ENCODE results near the gene SRMS. TPM values are rescaled to one million over a fixed set of nuclear protein-coding genes. Genes with fewer than 3 reads are reported as not detected.

The SRMS gene
- polyA plus RNA-seq, 6 donors from 2014 or later, result not detected

- H3K27ac Mint-ChIP-seq, result peak overlapping the region in 1 of 6 donors; percentile 74
Measured at GRCh38 chr20:63542031-63542559, 5.5 kb downstream of the SRMS start.

GRCh38 chr20:63541371-63541770 is 6.2 kb downstream of the SRMS start:
- H3K4me3 Mint-ChIP-seq, result no peak overlapping the region
- no peaks in the 10 kb centered on the region for H3K27me3 Mint-ChIP-seq
- no peaks in the 10 kb centered on the region for H3K9me3 Mint-ChIP-seq
- DNase-seq, result no peak
- peaks cover 25 to 55% (median 33%) of the 10 kb centered on the region in 3 donors for H3K4me1 Mint-ChIP-seq
- ATAC-seq (ENCODE audit: low read depth in 2 of 2), result no peak
- H3K36me3 Mint-ChIP-seq, result no peaks in the 10 kb centered on the region
- H3K27ac Mint-ChIP-seq, result peak overlapping the region in 1 of 6 donors; percentile 24

More at GRCh38 chr20:63542031-63542559, 5.5 kb downstream of the SRMS start:
- Mint-ChIP-seq H3K4me3 (peak overlapping the region in 2 of 8 donors; percentile 16 to 54), H3K36me3 (no peaks in the 10 kb centered on the region), H3K27me3 (no peaks in the 10 kb centered on the region), H3K4me1 (peaks cover 25 to 53% (median 29%) of the 10 kb centered on the region in 3 donors), H3K9me3 (no peaks in the 10 kb centered on the region)
- DNase-seq, result no peak
- no peak for ATAC-seq (ENCODE audit: low read depth in 2 of 2)

- Mint-ChIP-seq H3K27ac (peak overlapping the region in 1 of 6 donors; percentile 13), H3K9me3 (no peaks in the 10 kb centered on the region), H3K4me1 (peaks cover 20 to 52% (median 35%) of the 10 kb centered on the region in 3 donors), H3K27me3 (no peaks in the 10 kb centered on the region), H3K36me3 (no peaks in the 10 kb centered on the region), H3K4me3 (peak overlapping the region in 2 of 8 donors; percentile 14 to 24)
- ATAC-seq (ENCODE audit: low read depth in 2 of 2), result no peak
- no peak for DNase-seq
Measured at GRCh38 chr20:63540417-63541186, 6.9 kb downstream of the SRMS start.

- H3K27me3 Mint-ChIP-seq, result no peaks in the 10 kb centered on the region
- DNase-seq (no peak), ATAC-seq (ENCODE audit: low read depth in 2 of 2) (no peak)
- no peaks in the 10 kb centered on the region for H3K36me3 Mint-ChIP-seq
- peak overlapping the region in 4 of 6 donors; percentile 29 to 89 (median 60) for H3K27ac Mint-ChIP-seq
- no peaks in the 10 kb centered on the region for H3K9me3 Mint-ChIP-seq
- peak overlapping the region in 6 of 8 donors; percentile 21 to 79 (median 40) for H3K4me3 Mint-ChIP-seq
- peaks cover 15 to 43% (median 28%) of the 10 kb centered on the region in 3 donors for H3K4me1 Mint-ChIP-seq
Measured at GRCh38 chr20:63539441-63540370, 7.8 kb downstream of the SRMS start.

GRCh38 chr20:63539092-63539430 is 8.5 kb downstream of the SRMS start:
- DNase-seq (no peak), ATAC-seq (ENCODE audit: low read depth in 2 of 2) (no peak)
- Mint-ChIP-seq H3K4me1 (peaks cover 15 to 39% (median 24%) of the 10 kb centered on the region in 3 donors), H3K4me3 (peak overlapping the region in 4 of 8 donors; percentile 21 to 79 (median 26)), H3K27ac (peak overlapping the region in 2 of 6 donors; percentile 36 to 49), H3K9me3 (no peaks in the 10 kb centered on the region), H3K27me3 (no peaks in the 10 kb centered on the region), H3K36me3 (no peaks in the 10 kb centered on the region)

GRCh38 chr20:63538204-63539091 is 9.1 kb downstream of the SRMS start:
- DNase-seq (peak; percentile 48), ATAC-seq (ENCODE audit: low read depth in 2 of 2) (peak; percentile 35 to 43)
- Mint-ChIP-seq H3K9me3 (no peaks in the 10 kb centered on the region), H3K4me3 (peak overlapping the region; percentile 76 to 87 (median 81)), H3K36me3 (no peaks in the 10 kb centered on the region), H3K27ac (peak overlapping the region; percentile 72 to 94 (median 86)), H3K4me1 (peaks cover 13 to 33% (median 19%) of the 10 kb centered on the region in 3 donors), H3K27me3 (no peaks in the 10 kb centered on the region)

GRCh38 chr20:63537525-63538203 is 9.9 kb downstream of the SRMS start:
- H3K4me1 Mint-ChIP-seq, result peaks cover 10 to 29% (median 16%) of the 10 kb centered on the region in 3 donors
- H3K4me3 Mint-ChIP-seq, result peak overlapping the region; percentile 76 to 87 (median 81)
- H3K27me3 Mint-ChIP-seq, result no peaks in the 10 kb centered on the region
- DNase-seq (peak; percentile 94), ATAC-seq (ENCODE audit: low read depth in 2 of 2) (peak; percentile 84 to 88)
- peak overlapping the region; percentile 72 to 94 (median 86) for H3K27ac Mint-ChIP-seq
- no peaks in the 10 kb centered on the region for H3K36me3 Mint-ChIP-seq
- no peaks in the 10 kb centered on the region for H3K9me3 Mint-ChIP-seq

GRCh38 chr20:63536997-63537524 is 10.5 kb downstream of the SRMS start, which contains the start of gene PTK6:
Gene PTK6, minus strand, starts transcription at chr20:63537376. Its CDS starts 62 bp downstream, at chr20:63537314.
- H3K27me3 Mint-ChIP-seq, result peaks cover 0 to 3% (median 0%) of the 10 kb centered on the region in 3 donors
- ATAC-seq (ENCODE audit: low read depth in 2 of 2) (peak; percentile 4), DNase-seq (no peak)
- H3K4me3 Mint-ChIP-seq, result peak within 1 kb of the TSS; percentile 76 to 87 (median 81)
- no peaks in the 10 kb centered on the region for H3K36me3 Mint-ChIP-seq
- peaks cover 9 to 26% (median 18%) of the 10 kb centered on the region in 3 donors for H3K4me1 Mint-ChIP-seq
- H3K9me3 Mint-ChIP-seq, result peaks cover 0 to 1% (median 0%) of the 10 kb centered on the region in 7 donors
- H3K27ac Mint-ChIP-seq, result peak within 1 kb of the TSS; percentile 72 to 94 (median 86)

GRCh38 chr20:63536241-63536977 is 11.1 kb downstream of the SRMS start:
- H3K4me1 Mint-ChIP-seq, result peaks cover 9 to 26% (median 21%) of the 10 kb centered on the region in 3 donors
- H3K9me3 Mint-ChIP-seq, result peaks cover 0 to 2% (median 0%) of the 10 kb centered on the region in 7 donors
- H3K4me3 Mint-ChIP-seq, result peak overlapping the region in 5 of 8 donors; percentile 21 to 79 (median 47)
- H3K36me3 Mint-ChIP-seq, result no peaks in the 10 kb centered on the region
- peaks cover 0 to 7% (median 0%) of the 10 kb centered on the region in 3 donors for H3K27me3 Mint-ChIP-seq
- DNase-seq (no peak), ATAC-seq (ENCODE audit: low read depth in 2 of 2) (no peak)
- peak overlapping the region in 1 of 6 donors; percentile 89 for H3K27ac Mint-ChIP-seq

- Mint-ChIP-seq H3K4me3 (no peak overlapping the region), H3K27ac (no peak overlapping the region), H3K27me3 (peaks cover 0 to 7% (median 0%) of the 10 kb centered on the region in 3 donors), H3K4me1 (peaks cover 9 to 26% (median 21%) of the 10 kb centered on the region in 3 donors), H3K36me3 (no peaks in the 10 kb centered on the region), H3K9me3 (peaks cover 0 to 2% (median 0%) of the 10 kb centered on the region in 7 donors)
- ATAC-seq (ENCODE audit: low read depth in 2 of 2) (no peak), DNase-seq (no peak)
Measured at GRCh38 chr20:63534831-63535651, 12.5 kb downstream of the SRMS start.
